Measurements from ENCODE around the gene PER1. TPM values are rescaled to one million over a fixed set of nuclear protein-coding genes. Genes with fewer than 3 reads are reported as not detected.

Gene PER1
- total RNA-seq, 4 donors from 2014 or later: 105 to 263 (median 164) TPM

GRCh38 chr17:8125947-8126490 is 26.2 kb downstream of the PER1 start:
- in situ Hi-C loops (cut with MboI; ENCODE audit: low sequenced_read_pairs in 4 of 4) (loop anchor here in 2 of 4 donors (10.0 kb wide), 2 partner anchors 49 to 59 kb away; partner anchors contain the start of gene TMEM107 (in 1 of the 2)), intact Hi-C loops (cut with DNase I; ENCODE audit: low total_unique reads) (no loop called here)
- H3K36me3 ChIP-seq: no peaks in the 10 kb centered on the region
- H3K4me1 ChIP-seq: peaks cover 50 to 56% of the 10 kb centered on the region in 2 donors
- H3K9me3 ChIP-seq: no peaks in the 10 kb centered on the region
- H3K27ac ChIP-seq: peak overlapping the region; percentile 68 to 79 (median 74)
- TF ChIP-seq CTCF (IDR thresholded peaks at IDR 0.05 in 4 of 5, conservative IDR thresholded peaks at IDR 0.05 in 1 of 5) (no peak), POLR2A (IDR thresholded peaks at IDR 0.05) (no peak)
- peaks cover 31 to 43% (median 32%) of the 10 kb centered on the region in 3 donors for H3K27me3 ChIP-seq
- DNase-seq (no peak), ATAC-seq (peak; percentile 4 to 13)
- H3K4me3 ChIP-seq: peak overlapping the region; percentile 66 to 78 (median 72)

- Histone ChIP-seq H3K27me3 (peaks cover 31 to 44% (median 37%) of the 10 kb centered on the region in 3 donors), H3K36me3 (no peaks in the 10 kb centered on the region), H3K27ac (peak overlapping the region; percentile 68 to 79 (median 74)), H3K4me1 (peaks cover 57 to 62% of the 10 kb centered on the region in 2 donors), H3K9me3 (no peaks in the 10 kb centered on the region), H3K4me3 (peak overlapping the region; percentile 66 to 78 (median 72))
- in situ Hi-C loops (cut with MboI; ENCODE audit: low sequenced_read_pairs in 4 of 4) (loop anchor here in 2 of 4 donors (10.0 kb wide), 2 partner anchors 49 to 59 kb away; partner anchors contain the start of gene TMEM107 (in 1 of the 2)), intact Hi-C loops (cut with DNase I; ENCODE audit: low total_unique reads) (no loop called here)
- ATAC-seq (peak; percentile 45 to 51), DNase-seq (peak; percentile 63 to 68)
- TF ChIP-seq CTCF (IDR thresholded peaks at IDR 0.05 in 4 of 5, conservative IDR thresholded peaks at IDR 0.05 in 1 of 5) (no peak), POLR2A (IDR thresholded peaks at IDR 0.05) (no peak)
Measured at GRCh38 chr17:8125154-8125946, 26.9 kb downstream of the PER1 start.

GRCh38 chr17:8124350-8125153 is 27.7 kb downstream of the PER1 start:
- intact Hi-C loops (cut with DNase I; ENCODE audit: low total_unique reads) (no loop called here), in situ Hi-C loops (cut with MboI; ENCODE audit: low sequenced_read_pairs in 4 of 4) (loop anchor here in 2 of 4 donors (10.0 kb wide), 2 partner anchors 50 to 60 kb away; partner anchors contain the start of gene TMEM107 (in 1 of the 2))
- Histone ChIP-seq H3K27ac (no peak overlapping the region), H3K9me3 (no peaks in the 10 kb centered on the region), H3K4me3 (peak overlapping the region in 3 of 4 donors; percentile 56 to 71 (median 63)), H3K4me1 (peaks cover 58 to 63% of the 10 kb centered on the region in 2 donors), H3K36me3 (no peaks in the 10 kb centered on the region), H3K27me3 (peaks cover 31 to 44% (median 37%) of the 10 kb centered on the region in 3 donors)
- no peak for DNase-seq
- TF ChIP-seq CTCF (IDR thresholded peaks at IDR 0.05 in 4 of 5, conservative IDR thresholded peaks at IDR 0.05 in 1 of 5) (no peak), POLR2A (IDR thresholded peaks at IDR 0.05) (no peak)
- ATAC-seq: no peak

GRCh38 chr17:8123695-8124349 is 28.4 kb downstream of the PER1 start, which contains the start of gene HES7:
Gene HES7, minus strand, starts transcription at chr17:8124106. Its CDS starts 22 bp downstream, at chr17:8124084.
- TF ChIP-seq CTCF (IDR thresholded peaks at IDR 0.05 in 4 of 5, conservative IDR thresholded peaks at IDR 0.05 in 1 of 5) (no peak), POLR2A (IDR thresholded peaks at IDR 0.05) (no peak)
- peak within 1 kb of the TSS; percentile 56 to 71 (median 60) for H3K4me3 ChIP-seq
- ATAC-seq: no peak
- H3K36me3 ChIP-seq: no peaks in the 10 kb centered on the region
- intact Hi-C loops (cut with DNase I; ENCODE audit: low total_unique reads) (no loop called here), in situ Hi-C loops (cut with MboI; ENCODE audit: low sequenced_read_pairs in 4 of 4) (loop anchor here in 2 of 4 donors (10.0 kb wide), 2 partner anchors 51 to 61 kb away; partner anchors contain the start of gene TMEM107 (in 1 of the 2))
- peaks cover 31 to 44% (median 37%) of the 10 kb centered on the region in 3 donors for H3K27me3 ChIP-seq
- peaks cover 58 to 64% of the 10 kb centered on the region in 2 donors for H3K4me1 ChIP-seq
- peak within 1 kb of the TSS in 1 of 4 donors; percentile 4 for H3K27ac ChIP-seq
- H3K9me3 ChIP-seq: no peaks in the 10 kb centered on the region
- DNase-seq: no peak

Measured in gastrocnemius medialis (tissue), 4 donors.